HG02759 (cell line): Measurements from ENCODE around the gene TMEM43.

Experiments
- ATAC-seq: cut with Tn5 transposase; IDR thresholded peaks from one replicate; pipeline ENCODE4 v1.9.1; 2021; ENCODE audit warnings: mild to moderate bottlenecking, moderate library complexity; ENCODE audit not compliant: unreplicated experiment

Gene TMEM43

GRCh38 chr3:14121859-14122258, 3.0 kb upstream of the TMEM43 start:
- ATAC-seq: no peak

- no peak for ATAC-seq
These were observed 2.6 kb upstream of the TMEM43 start for GRCh38 chr3:14122301-14122700.

GRCh38 chr3:14123308-14124222, 1.3 kb upstream of the TMEM43 start:
- no peak for ATAC-seq

- peak; percentile 40 for ATAC-seq
These were observed 633 bp upstream of the TMEM43 start for GRCh38 chr3:14124223-14124614.

GRCh38 chr3:14125193-14126016, 553 bp downstream of the TMEM43 start:
- ATAC-seq: peak; percentile 26

- ATAC-seq: no peak
These were observed 1.4 kb downstream of the TMEM43 start for GRCh38 chr3:14126017-14126886.

- no peak for ATAC-seq
These were observed 2.1 kb downstream of the TMEM43 start for GRCh38 chr3:14126887-14127505.

- no peak for ATAC-seq
These were observed 2.8 kb downstream of the TMEM43 start for GRCh38 chr3:14127516-14128161.

GRCh38 chr3:14128724-14129123, 3.9 kb downstream of the TMEM43 start:
- no peak for ATAC-seq

GRCh38 chr3:14129296-14129695, 4.4 kb downstream of the TMEM43 start:
- ATAC-seq: no peak

GRCh38 chr3:14130230-14130629, 5.4 kb downstream of the TMEM43 start:
- ATAC-seq: no peak

GRCh38 chr3:14130707-14131106, 5.9 kb downstream of the TMEM43 start:
- no peak for ATAC-seq

GRCh38 chr3:14131134-14131533, 6.3 kb downstream of the TMEM43 start:
- ATAC-seq: no peak

- ATAC-seq: no peak
These were observed 7.3 kb downstream of the TMEM43 start for GRCh38 chr3:14132120-14132519.

- ATAC-seq: no peak
These were observed 7.8 kb downstream of the TMEM43 start for GRCh38 chr3:14132689-14133088.

- ATAC-seq: no peak
These were observed 8.4 kb downstream of the TMEM43 start for GRCh38 chr3:14133188-14133800.

- no peak for ATAC-seq
These were observed 9.0 kb downstream of the TMEM43 start for GRCh38 chr3:14133876-14134275.

GRCh38 chr3:14134291-14134690, 9.4 kb downstream of the TMEM43 start:
- no peak for ATAC-seq

GRCh38 chr3:14135581-14135980, 10.7 kb downstream of the TMEM43 start:
- ATAC-seq: no peak

- ATAC-seq: no peak
These were observed 12.2 kb downstream of the TMEM43 start for GRCh38 chr3:14137004-14137403.
